Measurements from ENCODE around the gene PDE2A.

DNA sequence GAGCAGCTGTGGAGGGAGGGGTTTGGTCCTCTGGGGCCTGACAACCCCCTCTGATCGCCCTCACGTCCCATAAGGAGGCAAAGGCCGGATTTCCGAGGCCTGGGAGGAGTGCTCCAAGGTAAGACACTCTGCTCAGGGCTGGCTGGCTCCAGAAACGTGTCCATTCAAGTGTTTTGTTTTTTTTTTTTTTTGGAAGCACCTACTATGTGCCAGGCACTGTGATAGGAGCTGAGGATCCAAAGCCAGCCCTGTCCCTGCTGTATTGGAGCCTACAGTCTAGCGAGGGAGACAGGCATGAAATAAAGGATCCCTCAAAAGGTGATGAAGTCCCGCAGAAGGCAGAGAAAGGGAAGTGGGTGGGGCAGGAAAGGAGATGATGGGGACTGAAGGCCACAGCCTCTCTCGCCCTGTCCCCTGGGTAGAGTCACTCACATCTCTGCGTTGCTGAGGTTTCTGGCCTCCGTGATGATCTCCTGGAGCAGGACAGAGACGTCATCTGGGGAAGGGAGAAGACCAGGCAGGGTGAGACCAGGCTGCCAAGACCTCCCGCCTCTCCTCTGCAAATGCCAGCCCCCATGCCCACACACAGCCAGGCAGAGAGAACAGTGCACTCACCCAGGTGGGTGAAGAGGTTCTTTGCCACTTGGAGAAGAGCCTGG, 89.2 kb downstream of the PDE2A start:
- TF ChIP-seq, protein P1, sequence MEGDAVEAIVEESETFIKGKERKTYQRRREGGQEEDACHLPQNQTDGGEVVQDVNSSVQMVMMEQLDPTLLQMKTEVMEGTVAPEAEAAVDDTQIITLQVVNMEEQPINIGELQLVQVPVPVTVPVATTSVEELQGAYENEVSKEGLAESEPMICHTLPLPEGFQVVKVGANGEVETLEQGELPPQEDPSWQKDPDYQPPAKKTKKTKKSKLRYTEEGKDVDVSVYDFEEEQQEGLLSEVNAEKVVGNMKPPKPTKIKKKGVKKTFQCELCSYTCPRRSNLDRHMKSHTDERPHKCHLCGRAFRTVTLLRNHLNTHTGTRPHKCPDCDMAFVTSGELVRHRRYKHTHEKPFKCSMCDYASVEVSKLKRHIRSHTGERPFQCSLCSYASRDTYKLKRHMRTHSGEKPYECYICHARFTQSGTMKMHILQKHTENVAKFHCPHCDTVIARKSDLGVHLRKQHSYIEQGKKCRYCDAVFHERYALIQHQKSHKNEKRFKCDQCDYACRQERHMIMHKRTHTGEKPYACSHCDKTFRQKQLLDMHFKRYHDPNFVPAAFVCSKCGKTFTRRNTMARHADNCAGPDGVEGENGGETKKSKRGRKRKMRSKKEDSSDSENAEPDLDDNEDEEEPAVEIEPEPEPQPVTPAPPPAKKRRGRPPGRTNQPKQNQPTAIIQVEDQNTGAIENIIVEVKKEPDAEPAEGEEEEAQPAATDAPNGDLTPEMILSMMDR (IDR thresholded peaks at IDR 0.05), result no peak
- no peak for TF ChIP-seq EP300 (IDR thresholded peaks at IDR 0.05)
